Astrocyte of the spinal cord (primary cell): ENCODE results near the gene VPS29.
A peak's percentile ranks its signal among the peaks of the same experiment; 100 is the strongest.
"Not testable (repeated sequence)": the region's sequence is repeated elsewhere in the genome, so short reads cannot be mapped to it uniquely, and the experiment has no call there.

Experiments
- DNase-seq: peaks from one replicate; pipeline ENCODE4 v3.0.0; 2011; ENCODE audit warnings: low read depth, low spot score
- H3K4me3 ChIP-seq: 2 replicates; pipeline ENCODE4 v1.5.1; 2011; ENCODE audit warnings: low read depth, mild to moderate bottlenecking, low read length, moderate library complexity
- CTCF ChIP-seq: IDR thresholded peaks from 2 replicates; pipeline ENCODE4 v1.5.1; 2012; ENCODE audit warnings: low read depth, mild to moderate bottlenecking, low read length, inconsistent platforms
- in situ Hi-C: cut with HindIII; loops from 2 replicates; pipeline ENCODE4 v1.10.0; 2017; ENCODE audit warnings: low sequenced_read_pairs

Gene VPS29

GRCh38 chr12:110468214-110469048 is 33.5 kb downstream of the VPS29 start, which contains the start of the genes FAM216A and GPN3:
Gene FAM216A, plus strand, starts transcription at chr12:110468845. Its CDS starts 31 bp downstream, at chr12:110468876.
Gene GPN3, minus strand, starts transcription at chr12:110468257. Its CDS starts 54 bp downstream, at chr12:110468203.
- peak within 1 kb of the TSS; percentile 89 for H3K4me3 ChIP-seq
- peak; percentile 99 for DNase-seq
- no peak for TF ChIP-seq CTCF
- in situ Hi-C loops: no loop called here

- H3K4me3 ChIP-seq: peak overlapping the region; percentile 89
- in situ Hi-C loops: no loop called here
- no peak for TF ChIP-seq CTCF
- no peak for DNase-seq
Measured at GRCh38 chr12:110467847-110468213, 34.1 kb downstream of the VPS29 start.

- TF ChIP-seq CTCF: no peak
- H3K4me3 ChIP-seq: no peak overlapping the region
- in situ Hi-C loops: no loop called here
- no peak for DNase-seq
Measured at GRCh38 chr12:110466791-110467190, 35.1 kb downstream of the VPS29 start.

GRCh38 chr12:110465765-110466164 is 36.1 kb downstream of the VPS29 start:
- DNase-seq, in situ Hi-C loops: not testable (repeated sequence)

GRCh38 chr12:110465024-110465423 is 36.9 kb downstream of the VPS29 start:
- in situ Hi-C loops: no loop called here

More at GRCh38 chr12:110465765-110466164, 36.1 kb downstream of the VPS29 start:
- not testable (repeated sequence) for H3K4me3 ChIP-seq

GRCh38 chr12:110461189-110461588 is 40.7 kb downstream of the VPS29 start:
- H3K4me3 ChIP-seq, in situ Hi-C loops, DNase-seq: not testable (repeated sequence)

More at GRCh38 chr12:110465024-110465423, 36.9 kb downstream of the VPS29 start:
- no peak overlapping the region for H3K4me3 ChIP-seq
- no peak for DNase-seq
- TF ChIP-seq CTCF: no peak

- no peak for TF ChIP-seq CTCF
- in situ Hi-C loops: no loop called here
- no peak for DNase-seq
- no peak overlapping the region for H3K4me3 ChIP-seq
Measured at GRCh38 chr12:110458756-110459155, 43.2 kb downstream of the VPS29 start.
